Lower leg skin (tissue), 3 donors: ENCODE measurements around the gene RPS6KL1.

ENCODE experiments used
- POLR2A ChIP-seq, 2 donors: fragments of 450-650 bp; IDR thresholded peaks; one replicate each; pipeline ENCODE4 v1.6.1; 2016 to 2017; ENCODE audit warnings: antibody characterized with exemption in 2 of 2, mild to moderate bottlenecking in 1 of 2, moderate library complexity in 1 of 2
- TF ChIP-seq, protein P1 (sequence below), 3 donors: fragments of 450-650 bp; IDR thresholded peaks; one replicate each; pipeline ENCODE4 v1.5.1; 2016; ENCODE audit warnings: antibody characterized with exemption in 3 of 3, mild to moderate bottlenecking in 3 of 3, moderate library complexity in 2 of 3

DNA sequence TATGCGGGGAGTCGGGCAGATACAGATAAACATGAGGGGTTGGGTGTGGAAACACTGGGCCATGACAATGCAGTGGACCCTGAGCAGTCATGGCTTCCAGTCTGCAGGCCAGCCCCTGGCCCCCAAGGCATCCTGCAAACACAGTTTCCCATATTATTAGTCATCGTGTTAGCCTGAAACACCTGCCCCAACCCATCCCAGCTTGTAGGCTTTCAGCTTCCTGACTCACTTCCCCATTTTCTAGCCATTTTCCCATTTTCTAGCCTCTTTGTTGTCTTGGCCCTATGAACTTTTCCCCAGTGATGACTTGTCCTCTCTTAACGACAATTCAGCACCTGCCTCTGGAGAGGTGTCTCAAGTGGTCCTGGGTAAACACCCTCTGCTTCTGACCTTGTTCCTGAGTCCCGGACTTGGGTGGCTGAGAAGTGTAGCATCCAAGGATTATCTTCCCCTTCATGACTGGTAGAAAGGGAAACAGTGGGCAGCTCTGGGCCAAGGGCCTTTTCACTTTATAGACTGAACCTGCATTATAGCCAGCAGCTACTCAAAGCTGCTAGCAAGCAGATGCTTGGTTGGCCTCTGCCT, 36.6 kb upstream of the RPS6KL1 start:
- TF ChIP-seq, protein P1, sequence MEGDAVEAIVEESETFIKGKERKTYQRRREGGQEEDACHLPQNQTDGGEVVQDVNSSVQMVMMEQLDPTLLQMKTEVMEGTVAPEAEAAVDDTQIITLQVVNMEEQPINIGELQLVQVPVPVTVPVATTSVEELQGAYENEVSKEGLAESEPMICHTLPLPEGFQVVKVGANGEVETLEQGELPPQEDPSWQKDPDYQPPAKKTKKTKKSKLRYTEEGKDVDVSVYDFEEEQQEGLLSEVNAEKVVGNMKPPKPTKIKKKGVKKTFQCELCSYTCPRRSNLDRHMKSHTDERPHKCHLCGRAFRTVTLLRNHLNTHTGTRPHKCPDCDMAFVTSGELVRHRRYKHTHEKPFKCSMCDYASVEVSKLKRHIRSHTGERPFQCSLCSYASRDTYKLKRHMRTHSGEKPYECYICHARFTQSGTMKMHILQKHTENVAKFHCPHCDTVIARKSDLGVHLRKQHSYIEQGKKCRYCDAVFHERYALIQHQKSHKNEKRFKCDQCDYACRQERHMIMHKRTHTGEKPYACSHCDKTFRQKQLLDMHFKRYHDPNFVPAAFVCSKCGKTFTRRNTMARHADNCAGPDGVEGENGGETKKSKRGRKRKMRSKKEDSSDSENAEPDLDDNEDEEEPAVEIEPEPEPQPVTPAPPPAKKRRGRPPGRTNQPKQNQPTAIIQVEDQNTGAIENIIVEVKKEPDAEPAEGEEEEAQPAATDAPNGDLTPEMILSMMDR (IDR thresholded peaks at IDR 0.05), result no peak
- no peak for TF ChIP-seq POLR2A (IDR thresholded peaks at IDR 0.05)
